Naive B cell (primary cell): ENCODE results near the gene ALOX12. TPM values are rescaled to one million over a fixed set of nuclear protein-coding genes. Genes with fewer than 3 reads are reported as not detected.
"Not testable (repeated sequence)": the region's sequence is repeated elsewhere in the genome, so short reads cannot be mapped to it uniquely, and the experiment has no call there.

Source experiments
- ATAC-seq, 2 donors: fragments of 150-1000 bp; cut with Tn5 transposase; 2 replicates each; pipeline ENCODE4 v1.10.0; 2021; ENCODE audit warnings: low read depth in 2 of 2, mild to moderate bottlenecking in 2 of 2, moderate library complexity in 2 of 2
- DNase-seq: peaks from one replicate; pipeline ENCODE4 v3.0.0; 2022
- H3K27ac Mint-ChIP-seq, 6 donors: one replicate each; pipeline ENCODE4 v1.8.0; 2020 to 2022; ENCODE audit warnings: mild to moderate bottlenecking in 6 of 6, mixed read lengths in 6 of 6, moderate library complexity in 5 of 6, inconsistent platforms in 2 of 6
- H3K27me3 Mint-ChIP-seq, 3 donors: one replicate each; pipeline ENCODE4 v1.8.0; 2021 to 2022; ENCODE audit warnings: mixed read lengths in 3 of 3, mild to moderate bottlenecking in 1 of 3
- H3K36me3 Mint-ChIP-seq, 2 donors: one replicate each; pipeline ENCODE4 v1.8.0; 2020 to 2022; ENCODE audit warnings: mixed read lengths in 2 of 2, inconsistent platforms in 1 of 2, mild to moderate bottlenecking in 1 of 2
- H3K4me1 Mint-ChIP-seq, 3 donors: one replicate each; pipeline ENCODE4 v1.8.0; 2020 to 2022; ENCODE audit warnings: mixed read lengths in 3 of 3, inconsistent platforms in 1 of 3, mild to moderate bottlenecking in 1 of 3, moderate library complexity in 1 of 3
- H3K4me3 Mint-ChIP-seq, 8 donors: one replicate each; pipeline ENCODE4 v1.8.0; 2020 to 2022; ENCODE audit warnings: mild to moderate bottlenecking in 8 of 8, mixed read lengths in 8 of 8, moderate library complexity in 8 of 8, inconsistent platforms in 2 of 8
- H3K9me3 Mint-ChIP-seq, 7 donors: one replicate each; pipeline ENCODE4 v1.8.0; 2020 to 2022; ENCODE audit warnings: mixed read lengths in 7 of 7, mild to moderate bottlenecking in 5 of 7, inconsistent platforms in 2 of 7, moderate library complexity in 1 of 7
- polyA plus RNA-seq, 6 donors: library from polyadenylated mRNA; unstranded; fragments of 300-500 nt; fragmentation: Illumina TruSeq; gene quantifications; one replicate each; pipeline ENCODE4 v1.2.3, GENCODE V29; 2021; ENCODE audit warnings: low read depth in 6 of 6

Gene ALOX12
- polyA plus RNA-seq, 6 donors from 2014 or later, result 0.27 to 2.5 (median 1.4) TPM; not detected in 1

DNA sequence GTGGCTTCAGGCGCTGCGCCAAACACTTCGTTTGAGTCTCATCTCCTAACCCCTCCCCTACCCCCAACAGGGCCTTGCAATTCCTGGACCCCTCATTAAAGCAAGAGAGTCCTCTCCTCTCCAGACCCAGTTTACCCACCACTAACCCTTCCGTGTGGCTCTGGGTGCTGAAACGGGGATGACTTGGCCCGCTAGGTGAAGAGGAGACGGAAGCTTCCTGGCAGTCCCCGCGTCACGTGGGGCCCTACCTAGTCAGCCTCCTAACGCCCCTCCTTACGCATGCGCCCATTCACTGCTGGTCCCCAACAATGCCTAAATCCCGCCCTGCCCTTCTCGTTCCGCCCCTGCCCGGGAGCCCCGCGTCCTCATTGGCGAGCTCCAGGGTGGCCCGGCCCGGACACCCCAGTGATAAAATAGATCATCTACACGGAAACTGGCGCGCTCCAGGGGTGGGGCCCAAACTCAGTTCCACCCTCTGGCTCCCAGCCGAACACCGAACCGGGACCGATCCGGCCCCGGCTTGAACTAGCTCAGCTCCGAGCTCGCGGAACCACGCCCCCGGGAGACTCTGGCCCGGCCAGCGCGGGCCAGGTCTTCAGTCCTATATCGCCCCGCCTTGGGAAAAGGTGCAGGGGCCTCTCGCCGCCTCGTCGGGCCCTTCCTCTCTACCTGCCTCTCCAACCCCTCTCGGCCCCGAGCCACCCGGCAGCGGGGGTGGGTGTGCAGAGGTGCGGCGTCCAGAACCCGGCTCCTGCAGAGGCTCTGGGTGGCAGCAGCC, 39.9 kb downstream of the ALOX12 start, which contains the start of gene SLC16A13:
Gene SLC16A13 (plus strand): TSS at position 425 of the 778 bp plus-strand sequence. CDS start 368 bp downstream, outside the sequence.
- peaks cover 37 to 52% (median 44%) of the 10 kb centered on the region in 3 donors for H3K4me1 Mint-ChIP-seq
- no peaks in the 10 kb centered on the region for H3K36me3 Mint-ChIP-seq
- peak; percentile 88 to 92 for ATAC-seq
- DNase-seq, result peak; percentile 97
- H3K27ac Mint-ChIP-seq, result peak within 1 kb of the TSS; percentile 97 to 100 (median 98)
- H3K4me3 Mint-ChIP-seq, result peak within 1 kb of the TSS; percentile 89 to 99 (median 96)
- H3K9me3 Mint-ChIP-seq, result no peaks in the 10 kb centered on the region
- no peaks in the 10 kb centered on the region for H3K27me3 Mint-ChIP-seq

DNA sequence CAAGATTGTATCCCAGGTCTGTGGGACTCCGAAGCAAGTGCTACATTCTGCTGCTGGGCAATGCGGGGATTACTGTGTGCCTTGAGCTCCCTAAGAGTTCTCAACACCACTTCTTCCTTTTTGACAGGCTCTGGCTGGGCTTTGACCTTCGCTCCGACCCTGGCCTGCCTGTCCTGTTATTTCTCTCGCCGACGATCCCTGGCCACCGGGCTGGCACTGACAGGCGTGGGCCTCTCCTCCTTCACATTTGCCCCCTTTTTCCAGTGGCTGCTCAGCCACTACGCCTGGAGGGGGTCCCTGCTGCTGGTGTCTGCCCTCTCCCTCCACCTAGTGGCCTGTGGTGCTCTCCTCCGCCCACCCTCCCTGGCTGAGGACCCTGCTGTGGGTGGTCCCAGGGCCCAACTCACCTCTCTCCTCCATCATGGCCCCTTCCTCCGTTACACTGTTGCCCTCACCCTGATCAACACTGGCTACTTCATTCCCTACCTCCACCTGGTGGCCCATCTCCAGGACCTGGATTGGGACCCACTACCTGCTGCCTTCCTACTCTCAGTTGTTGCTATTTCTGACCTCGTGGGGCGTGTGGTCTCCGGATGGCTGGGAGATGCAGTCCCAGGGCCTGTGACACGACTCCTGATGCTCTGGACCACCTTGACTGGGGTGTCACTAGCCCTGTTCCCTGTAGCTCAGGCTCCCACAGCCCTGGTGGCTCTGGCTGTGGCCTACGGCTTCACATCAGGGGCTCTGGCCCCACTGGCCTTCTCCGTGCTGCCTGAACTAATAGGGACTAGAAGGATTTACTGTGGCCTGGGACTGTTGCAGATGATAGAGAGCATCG, 42.4 kb downstream of the ALOX12 start:
- H3K27ac Mint-ChIP-seq, result peak overlapping the region in 4 of 6 donors; percentile 16 to 84 (median 59)
- no peaks in the 10 kb centered on the region for H3K9me3 Mint-ChIP-seq
- no peaks in the 10 kb centered on the region for H3K36me3 Mint-ChIP-seq
- H3K27me3 Mint-ChIP-seq, result no peaks in the 10 kb centered on the region
- H3K4me1 Mint-ChIP-seq, result peaks cover 48 to 54% (median 53%) of the 10 kb centered on the region in 3 donors
- no peak for ATAC-seq
- no peak for DNase-seq
- H3K4me3 Mint-ChIP-seq, result peak overlapping the region in 6 of 8 donors; percentile 2 to 91 (median 60)

DNA sequence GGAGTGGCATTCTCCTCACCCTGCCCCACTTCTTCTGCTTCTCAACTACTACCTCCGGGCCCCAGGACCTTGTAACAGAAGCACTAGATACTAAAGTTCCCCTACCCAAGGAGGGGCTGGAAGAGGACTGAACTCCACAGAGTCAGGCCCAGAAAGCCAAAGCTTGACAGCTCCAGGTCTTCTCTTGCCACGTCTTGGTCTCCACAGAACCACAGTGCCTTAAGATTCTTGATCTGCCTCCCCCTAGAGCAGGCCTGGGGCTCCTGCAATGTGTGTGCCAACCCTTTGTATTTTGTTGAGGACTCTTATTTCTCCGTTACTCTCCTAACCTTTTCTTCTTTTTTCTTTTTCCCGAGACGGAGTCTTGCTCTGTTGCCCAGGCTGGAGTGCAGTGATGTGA, 44.0 kb downstream of the ALOX12 start:
- DNase-seq (no peak), ATAC-seq (no peak)
- Mint-ChIP-seq H3K9me3 (no peaks in the 10 kb centered on the region), H3K27ac (peak overlapping the region in 3 of 6 donors; percentile 58 to 77 (median 64)), H3K4me1 (peaks cover 47 to 58% (median 55%) of the 10 kb centered on the region in 3 donors), H3K27me3 (no peaks in the 10 kb centered on the region), H3K4me3 (peak overlapping the region in 3 of 8 donors; percentile 22 to 74 (median 29)), H3K36me3 (no peaks in the 10 kb centered on the region)

DNA sequence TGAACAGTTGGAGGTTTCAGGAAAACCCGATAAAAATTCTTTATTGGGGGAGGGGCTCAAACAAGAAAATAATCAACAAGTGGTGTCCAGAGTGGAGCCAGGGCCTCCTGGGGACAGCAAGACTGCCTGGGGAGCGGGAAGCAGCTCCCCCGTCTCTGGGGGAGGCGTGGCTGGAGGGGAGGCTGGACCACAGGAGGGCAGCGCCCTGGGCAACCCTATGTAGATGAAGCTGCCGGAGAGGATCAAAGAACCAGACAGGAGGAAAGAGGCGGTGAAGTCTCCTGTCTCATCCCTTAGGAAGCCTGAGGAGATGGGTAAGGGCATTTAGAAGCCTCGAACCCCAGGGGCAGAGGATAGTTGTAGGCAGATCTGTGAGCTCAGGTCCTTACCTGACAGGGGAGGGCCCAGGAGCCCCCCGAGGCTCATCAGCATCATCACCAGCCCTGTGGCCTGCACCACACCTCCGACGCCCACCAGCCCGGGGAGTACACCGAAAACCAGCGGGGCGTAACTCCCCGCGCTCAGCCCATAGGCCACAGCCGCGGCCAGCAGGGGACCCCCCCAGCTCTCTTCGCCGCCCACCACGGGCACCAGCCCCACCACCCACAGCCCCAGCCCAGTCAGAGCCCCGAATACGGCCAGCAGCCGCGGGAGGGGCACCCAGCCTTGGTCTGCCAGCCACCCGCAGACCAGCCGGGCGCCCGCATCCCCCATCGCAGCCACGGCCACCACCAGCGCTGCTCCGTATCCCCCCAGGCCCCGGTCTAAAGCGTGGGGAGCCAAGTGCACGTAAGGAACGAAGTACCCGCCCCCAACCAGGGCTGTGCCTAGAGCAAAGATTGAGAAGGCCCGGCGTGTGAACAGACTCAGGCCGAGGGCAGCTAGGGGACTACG, 46.0 kb downstream of the ALOX12 start:
- H3K9me3 Mint-ChIP-seq, result no peaks in the 10 kb centered on the region
- peaks cover 47 to 56% (median 54%) of the 10 kb centered on the region in 3 donors for H3K4me1 Mint-ChIP-seq
- H3K27me3 Mint-ChIP-seq, result no peaks in the 10 kb centered on the region
- peak; percentile 56 for DNase-seq
- no peaks in the 10 kb centered on the region for H3K36me3 Mint-ChIP-seq
- H3K4me3 Mint-ChIP-seq, result peak overlapping the region; percentile 74 to 91 (median 86)
- ATAC-seq, result peak; percentile 20 to 23
- peak overlapping the region; percentile 44 to 88 (median 87) for H3K27ac Mint-ChIP-seq

DNA sequence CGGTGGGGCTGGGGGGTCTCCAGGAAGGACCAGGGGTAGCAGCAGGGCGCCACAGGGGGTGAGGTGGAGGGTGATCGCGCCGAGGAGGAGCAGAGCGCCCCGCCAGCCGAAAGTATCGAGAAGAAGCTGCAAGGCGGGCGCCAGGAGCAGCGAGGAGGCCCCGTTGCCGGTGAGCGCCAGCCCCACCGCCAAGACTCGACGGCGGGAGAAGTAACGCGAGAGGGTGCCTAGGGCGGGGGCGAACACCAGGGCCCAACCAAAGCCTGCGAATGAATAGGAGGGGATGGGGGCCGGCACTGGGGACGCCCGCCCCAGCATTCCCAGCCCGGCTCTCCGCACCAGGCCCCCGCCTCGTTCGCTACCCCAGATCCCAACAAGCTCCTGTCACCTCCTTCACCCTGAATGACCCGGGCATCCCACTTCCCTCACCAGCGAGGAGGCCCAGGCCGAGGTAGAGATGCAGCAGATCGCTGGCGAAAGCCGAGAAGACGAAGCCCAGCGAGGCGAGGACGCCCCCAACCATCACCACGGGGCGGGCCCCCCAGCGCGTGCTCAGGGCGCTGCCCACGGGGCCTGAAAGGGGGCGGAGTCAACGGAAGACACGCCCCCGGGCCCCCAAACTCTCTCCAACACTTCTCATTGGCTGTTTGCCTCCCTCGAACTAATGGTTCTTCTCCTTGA, 46.8 kb downstream of the ALOX12 start:
- peak; percentile 19 to 26 for ATAC-seq
- Mint-ChIP-seq H3K4me1 (peaks cover 52 to 59% (median 57%) of the 10 kb centered on the region in 3 donors), H3K4me3 (peak overlapping the region; percentile 74 to 91 (median 86)), H3K27me3 (no peaks in the 10 kb centered on the region), H3K9me3 (no peaks in the 10 kb centered on the region), H3K36me3 (no peaks in the 10 kb centered on the region), H3K27ac (peak overlapping the region; percentile 44 to 89 (median 87))
- DNase-seq, result peak; percentile 55

DNA sequence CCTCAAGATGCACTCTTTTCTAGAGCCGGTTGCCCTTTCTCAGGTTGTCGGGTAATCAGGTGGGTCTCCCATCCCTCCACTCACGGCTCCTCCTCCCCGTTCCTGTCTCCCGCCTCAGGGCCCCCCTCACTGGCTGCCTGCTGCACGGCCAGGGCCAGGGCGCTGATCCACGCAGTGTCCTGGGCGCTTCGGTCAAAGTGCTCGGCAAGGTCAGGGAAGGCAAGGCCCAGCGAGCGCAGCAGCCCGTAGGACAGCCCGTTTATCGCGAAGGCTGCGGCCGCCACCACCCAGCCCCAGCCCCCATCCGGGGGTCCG, 47.3 kb downstream of the ALOX12 start:
- Mint-ChIP-seq H3K27ac (peak overlapping the region in 4 of 6 donors; percentile 44 to 89 (median 87)), H3K4me1 (peaks cover 51 to 57% (median 56%) of the 10 kb centered on the region in 3 donors), H3K36me3 (no peaks in the 10 kb centered on the region), H3K9me3 (no peaks in the 10 kb centered on the region), H3K27me3 (no peaks in the 10 kb centered on the region), H3K4me3 (peak overlapping the region; percentile 74 to 91 (median 86))
- no peak for DNase-seq
- no peak for ATAC-seq

DNA sequence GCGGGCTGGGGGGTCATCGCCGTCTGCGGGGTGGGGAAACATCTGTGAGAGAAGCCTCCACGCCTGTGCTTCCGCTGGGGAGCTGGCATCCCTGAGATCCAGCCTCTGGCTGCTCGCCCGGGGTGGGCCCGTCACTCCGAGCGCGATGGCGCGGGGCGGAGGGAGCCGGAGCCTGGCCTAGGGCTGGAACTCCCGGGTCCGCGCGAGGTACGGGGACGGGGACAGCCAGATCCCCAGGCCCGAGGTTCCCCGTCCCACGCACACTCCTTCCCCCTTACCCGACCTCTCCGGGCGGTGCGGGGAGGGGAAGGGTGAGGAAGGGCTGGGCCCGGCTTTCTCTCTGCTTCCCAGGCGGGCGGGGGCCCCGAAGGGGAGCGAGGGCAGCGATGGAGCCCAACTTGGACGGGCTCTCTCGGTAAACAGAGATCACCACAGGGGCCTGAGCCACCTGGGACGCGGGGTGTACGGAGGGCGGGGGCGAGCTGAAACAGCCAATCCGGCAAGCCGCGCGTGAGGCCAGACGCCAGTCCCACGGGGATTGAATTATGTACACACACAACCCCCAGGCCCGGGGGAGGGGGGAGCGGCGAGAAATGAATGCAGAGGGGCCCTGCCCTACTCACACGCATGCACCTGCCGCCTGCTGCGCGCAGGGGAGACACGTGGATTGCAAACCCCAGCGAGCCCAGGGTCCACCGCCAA, 47.8 kb downstream of the ALOX12 start, which contains the start of gene SLC16A11:
Gene SLC16A11 (minus strand): TSS at position 596 of the 702 bp plus-strand sequence. CDS start 579 bp downstream, at position 17.
- H3K36me3 Mint-ChIP-seq, result no peaks in the 10 kb centered on the region
- H3K27ac Mint-ChIP-seq, result peak within 1 kb of the TSS; percentile 39 to 89 (median 86)
- H3K27me3 Mint-ChIP-seq, result no peaks in the 10 kb centered on the region
- peak; percentile 32 to 45 for ATAC-seq
- H3K4me1 Mint-ChIP-seq, result peaks cover 46 to 52% (median 50%) of the 10 kb centered on the region in 3 donors
- peak; percentile 80 for DNase-seq
- H3K4me3 Mint-ChIP-seq, result peak within 1 kb of the TSS; percentile 74 to 91 (median 86)
- H3K9me3 Mint-ChIP-seq, result no peaks in the 10 kb centered on the region

DNA sequence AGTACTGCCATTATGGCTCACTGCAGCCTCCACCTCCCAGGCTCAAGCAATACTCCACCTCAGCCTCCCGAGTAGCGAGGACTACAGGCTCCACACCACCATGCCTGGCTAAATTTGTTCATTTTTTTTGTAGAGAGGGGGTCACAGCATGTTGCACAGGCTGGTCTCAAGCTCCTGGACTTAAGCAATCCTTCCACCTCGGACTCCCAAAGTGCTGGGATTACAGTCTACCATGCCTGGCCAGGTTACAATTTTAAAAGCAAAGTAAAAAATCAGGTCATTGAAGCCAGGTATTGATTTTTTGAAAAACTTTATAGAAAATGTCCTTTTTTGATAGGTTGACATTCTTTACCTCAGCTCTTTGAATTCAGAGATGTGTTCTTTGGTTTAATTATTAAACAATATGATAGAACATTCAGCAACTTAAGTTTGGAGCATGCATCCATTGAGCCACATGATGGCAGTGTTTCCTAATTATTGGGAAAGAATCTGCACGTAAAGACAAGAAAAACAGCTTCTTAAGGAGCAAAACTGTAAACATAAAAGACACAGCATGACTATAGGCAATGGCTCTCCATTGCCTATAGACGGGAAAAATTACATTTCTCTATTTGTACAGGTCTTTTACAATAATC, 49.8 kb downstream of the ALOX12 start:
- DNase-seq, result peak; percentile 63
- Mint-ChIP-seq H3K4me1 (peaks cover 42 to 43% (median 43%) of the 10 kb centered on the region in 3 donors), H3K36me3 (no peaks in the 10 kb centered on the region)

DNA sequence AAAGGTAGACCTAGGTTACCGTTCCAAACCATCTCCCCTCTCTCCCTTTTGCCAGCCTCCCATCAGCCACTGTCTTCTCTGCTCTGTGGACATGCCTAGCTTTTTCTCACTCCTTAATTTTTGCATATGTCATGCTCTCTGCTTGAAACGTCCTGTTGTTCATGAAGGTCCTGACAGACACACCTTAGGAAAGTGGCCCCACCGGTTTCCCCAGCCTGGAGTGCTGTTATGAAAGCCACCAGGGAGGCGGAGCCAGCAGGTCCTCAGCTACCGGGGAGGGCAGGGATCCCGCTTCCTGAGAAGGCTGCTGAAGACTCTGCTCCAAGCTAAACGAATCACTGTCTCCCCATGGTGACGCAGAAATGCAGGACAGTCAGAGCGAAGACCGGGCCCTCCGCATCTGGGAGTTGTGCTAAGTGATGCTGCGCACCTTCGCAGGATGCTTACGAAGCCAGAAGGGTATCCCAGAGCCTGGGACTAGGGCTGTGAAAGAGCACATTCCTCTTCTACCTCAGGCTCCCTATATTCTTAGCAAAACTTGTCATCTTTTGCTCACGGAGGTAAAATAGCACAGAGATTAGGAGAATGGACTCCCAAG, 50.4 kb downstream of the ALOX12 start:
- H3K36me3 Mint-ChIP-seq, result no peaks in the 10 kb centered on the region
- ATAC-seq (peak; percentile 4 to 13), DNase-seq (no peak)
- peaks cover 40 to 42% (median 42%) of the 10 kb centered on the region in 3 donors for H3K4me1 Mint-ChIP-seq
- peak overlapping the region; percentile 72 to 94 (median 90) for H3K4me3 Mint-ChIP-seq
- peaks cover 0 to 12% (median 4%) of the 10 kb centered on the region in 3 donors for H3K27me3 Mint-ChIP-seq
- peak overlapping the region; percentile 83 to 97 (median 94) for H3K27ac Mint-ChIP-seq
- H3K9me3 Mint-ChIP-seq, result no peaks in the 10 kb centered on the region

More for the DNA sequence above, 49.8 kb downstream of the ALOX12 start:
- Mint-ChIP-seq H3K27ac (peak overlapping the region; percentile 40 to 97 (median 94)), H3K4me3 (peak overlapping the region; percentile 72 to 94 (median 90)), H3K27me3 (peaks cover 0 to 7% (median 4%) of the 10 kb centered on the region in 3 donors), H3K9me3 (no peaks in the 10 kb centered on the region)
- peak; percentile 16 to 25 for ATAC-seq

DNA sequence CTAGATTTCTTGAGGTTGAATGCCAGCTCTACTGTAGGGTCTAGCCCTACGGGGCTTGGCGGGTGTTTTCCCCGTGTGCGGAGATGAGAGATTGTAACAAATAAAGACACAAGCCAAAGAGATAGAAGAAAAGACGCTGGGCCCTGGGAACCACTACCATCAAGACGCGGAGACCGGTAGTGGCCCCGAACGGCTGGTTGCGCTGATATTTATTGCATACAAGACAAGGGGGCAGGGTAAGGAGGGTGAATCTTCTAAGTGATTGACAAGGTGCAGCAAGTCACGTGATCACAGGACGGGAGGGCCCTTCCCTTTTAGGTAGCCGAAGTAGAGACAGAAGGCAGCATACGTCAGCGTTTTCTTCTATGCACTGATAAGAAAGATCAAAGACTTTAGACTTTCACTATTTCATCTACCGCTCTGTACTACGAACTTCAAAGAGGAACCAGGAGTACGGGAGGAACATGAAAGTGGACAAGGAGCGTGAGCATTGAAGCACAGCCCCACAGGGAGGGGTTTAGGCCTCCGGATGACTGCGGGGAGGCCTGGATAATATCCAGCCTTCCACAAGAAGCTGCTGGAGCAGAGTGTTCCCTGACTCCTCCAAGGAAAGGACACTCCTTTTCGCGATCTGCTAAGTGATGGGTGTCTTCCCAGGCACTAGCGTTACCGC, 51.0 kb downstream of the ALOX12 start:
- Mint-ChIP-seq H3K4me1 (peaks cover 34 to 35% (median 35%) of the 10 kb centered on the region in 3 donors), H3K27ac (peak overlapping the region; percentile 83 to 97 (median 93)), H3K4me3 (peak overlapping the region; percentile 72 to 94 (median 90)), H3K27me3 (peaks cover 0 to 12% (median 4%) of the 10 kb centered on the region in 3 donors)
- ATAC-seq, result peak; percentile 29 to 44
- not testable (repeated sequence) for H3K9me3 Mint-ChIP-seq, H3K36me3 Mint-ChIP-seq
- DNase-seq, result peak; percentile 83
